GM18505 (cell line): ENCODE measurements around the gene DENND5A.

ENCODE experiments used
- ATAC-seq: cut with Tn5 transposase; IDR thresholded peaks from one replicate; pipeline ENCODE4 v1.9.1; 2021; ENCODE audit not compliant: unreplicated experiment
- POLR2A ChIP-seq: IDR thresholded peaks from 4 replicates; pipeline ENCODE4 v1.6.1; 2011; ENCODE audit warnings: borderline replicate concordance; ENCODE audit not compliant: insufficient read depth, insufficient read length; ENCODE audit errors: extremely low read depth

DENND5A gene

DNA sequence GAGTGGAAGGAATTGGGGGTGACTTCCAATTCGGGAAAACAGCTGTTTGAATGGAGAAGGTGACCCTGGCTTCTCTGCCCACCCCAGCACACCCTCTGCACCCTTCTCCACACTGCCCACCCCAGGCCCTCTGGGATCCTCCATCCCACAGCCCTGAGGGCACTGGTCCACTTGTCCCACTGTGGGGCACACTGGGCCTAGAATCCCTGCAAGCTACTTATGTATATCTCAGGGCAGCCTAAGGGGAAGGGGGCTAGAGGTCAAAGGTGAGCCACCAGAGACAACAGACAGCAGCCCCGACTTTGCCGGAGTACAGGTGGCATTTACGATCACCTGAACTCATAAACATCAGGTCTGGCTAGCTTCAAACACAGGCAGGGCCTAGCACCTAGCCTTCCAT is 173.1 kb downstream of the DENND5A start:
- no peak for ATAC-seq
- no peak for TF ChIP-seq POLR2A

GRCh38 chr11:9091044-9091922 is 173.9 kb downstream of the DENND5A start, which contains the start of gene SCUBE2:
TSS of gene SCUBE2 (minus strand) at chr11:9091599. CDS start at chr11:9091528, 71 bp downstream.
- no peak for TF ChIP-seq POLR2A

GRCh38 chr11:9090488-9091043 is 174.6 kb downstream of the DENND5A start:
- no peak for TF ChIP-seq POLR2A
- ATAC-seq, result no peak

More at GRCh38 chr11:9091044-9091922, 173.9 kb downstream of the DENND5A start, which contains the start of gene SCUBE2:
- ATAC-seq, result no peak

- ATAC-seq, result no peak
- no peak for TF ChIP-seq POLR2A
These were observed 175.5 kb downstream of the DENND5A start for GRCh38 chr11:9089636-9090035.

DNA sequence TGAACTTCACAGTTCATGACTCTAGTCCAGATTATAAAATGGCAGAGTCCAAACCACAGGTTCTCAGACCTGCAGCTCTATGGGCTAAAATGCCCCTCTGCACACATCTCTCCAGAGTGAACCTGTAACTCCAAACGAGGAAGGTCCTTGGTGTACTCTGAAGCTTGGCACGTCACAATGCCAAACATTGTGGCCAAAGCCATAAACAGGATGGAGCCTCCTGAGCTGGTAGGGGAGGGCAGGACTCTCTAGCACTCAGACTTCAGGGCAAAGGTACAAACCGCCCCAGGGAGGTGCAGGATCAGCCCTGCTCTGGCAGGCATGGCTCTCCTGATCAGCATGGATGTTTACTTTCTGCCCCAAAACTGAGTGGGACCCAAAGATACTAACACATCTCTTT is 176.1 kb downstream of the DENND5A start:
- no peak for TF ChIP-seq POLR2A
- no peak for ATAC-seq
